NCI-H2227 treated with DMSO at 0.1 percent for 48 hours (cell line): ENCODE results near the gene HHAT.

ENCODE experiments used
- DNase-seq: peaks from one replicate; lab custom pipeline; 2025; lab: John Stamatoyannopoulos, UW

HHAT gene

DNA sequence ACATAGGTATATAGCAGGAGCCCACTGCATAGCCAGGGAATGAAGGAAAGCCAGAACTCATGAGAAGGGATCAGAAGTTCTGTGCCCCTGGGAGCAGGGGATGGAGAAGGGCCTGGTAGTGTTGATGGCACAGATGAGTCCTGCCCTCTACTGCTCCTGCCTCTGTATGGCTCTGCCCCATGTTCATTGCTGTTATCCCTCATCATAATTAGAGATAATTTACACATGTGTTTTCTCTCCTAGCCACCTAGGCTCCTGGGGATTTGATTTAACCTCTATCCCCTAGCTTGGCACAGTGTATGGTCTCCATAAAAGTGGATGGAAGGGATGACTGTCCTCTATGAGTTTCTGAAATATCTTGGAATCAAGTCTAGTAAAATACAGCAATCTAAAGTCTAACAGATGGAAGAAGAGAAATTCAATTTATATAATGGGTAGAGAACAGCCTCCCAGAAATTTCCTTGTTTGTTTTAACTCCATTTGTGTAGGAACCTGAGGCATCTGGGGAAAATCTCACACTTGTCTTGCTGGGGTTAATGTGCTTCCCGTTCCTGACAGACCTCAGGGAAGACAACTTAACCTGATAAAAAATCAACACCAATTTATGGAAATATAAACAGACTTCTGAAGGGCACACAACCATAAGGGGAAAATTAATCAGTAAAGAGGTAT, 393.8 kb downstream of the HHAT start:
- no peak for DNase-seq

DNA sequence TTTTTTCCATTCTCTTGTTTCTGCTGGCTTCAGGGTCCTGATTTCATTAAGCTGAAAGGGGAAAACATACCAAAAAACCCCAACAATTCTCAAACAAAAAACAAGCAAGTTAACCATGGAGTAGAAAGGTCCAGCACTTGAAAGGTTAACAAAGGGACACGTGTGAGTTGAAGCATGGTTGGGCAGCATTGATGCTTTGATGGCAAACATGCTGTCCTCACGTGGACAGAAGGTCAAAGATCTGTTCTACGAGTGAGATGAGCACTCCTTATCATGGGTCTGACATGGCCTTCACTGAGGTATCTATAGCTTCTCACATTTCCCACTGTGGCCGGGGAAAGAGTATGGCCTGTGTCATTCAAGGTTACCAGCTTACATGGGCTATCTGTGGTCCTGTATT, 394.9 kb downstream of the HHAT start:
- no peak for DNase-seq

DNA sequence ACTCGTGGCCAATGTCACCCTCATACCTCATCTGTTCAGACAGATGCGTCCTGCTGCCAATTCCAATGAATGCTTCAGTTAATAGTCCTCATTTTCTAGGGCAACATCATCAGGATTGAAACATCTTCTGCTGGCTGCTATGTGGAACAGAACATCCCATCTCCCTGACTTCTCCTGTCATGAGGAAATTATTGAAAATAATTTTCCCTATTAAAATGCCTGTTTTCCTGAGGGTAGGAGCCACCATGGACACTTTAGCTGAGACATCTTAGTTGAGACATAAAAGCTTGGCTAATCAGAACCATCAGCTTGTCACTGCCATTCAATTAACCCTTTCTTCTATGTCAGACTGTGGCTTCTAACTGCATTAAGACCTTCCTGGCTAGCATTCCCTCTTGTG, 396.1 kb downstream of the HHAT start:
- no peak for DNase-seq
